Fibroblast of lung (primary cell): Measurements from ENCODE around the gene FGF14. TPM values are rescaled to one million over a fixed set of nuclear protein-coding genes. Genes with fewer than 3 reads are reported as not detected.

Source experiments
- DNase-seq, 2 donors: peaks; one replicate each; pipeline versions ENCODE4 v3.0.0 to v3.0.0-alpha.2; 2010; ENCODE audit warnings: low read depth in 2 of 2
- H2AFZ ChIP-seq: 2 replicates; pipeline ENCODE4 v1.5.1; 2012; ENCODE audit warnings: low read length, control low read depth, inconsistent platforms
- H3K27ac ChIP-seq: 2 replicates; pipeline ENCODE4 v1.5.1; 2011; ENCODE audit warnings: low read length, control low read depth; ENCODE audit not compliant: insufficient read depth
- H3K27me3 ChIP-seq: 2 replicates; pipeline ENCODE4 v1.5.1; 2011; ENCODE audit warnings: mild to moderate bottlenecking, low read length; ENCODE audit not compliant: control insufficient read depth, insufficient read depth
- H3K36me3 ChIP-seq: 2 replicates; pipeline ENCODE4 v1.5.1; 2011; ENCODE audit warnings: low read length; ENCODE audit not compliant: control insufficient read depth, insufficient read depth
- H3K4me1 ChIP-seq: 2 replicates; pipeline ENCODE4 v1.5.1; 2011; ENCODE audit warnings: low read length; ENCODE audit not compliant: control insufficient read depth, insufficient read depth; ENCODE audit errors: extremely low read depth
- H3K4me2 ChIP-seq: 2 replicates; pipeline ENCODE4 v1.5.1; 2011; ENCODE audit warnings: low read length, control low read depth; ENCODE audit not compliant: insufficient read depth; ENCODE audit errors: extremely low read depth
- H3K4me3 ChIP-seq, 4 experiments: fragments of 200-600 bp in 1 of 4; sonication (generic) in 1 of 4; replicated peaks in 1 of 4; 2 replicates each; pipeline ENCODE4 v1.5.1; 2011 to 2016; ENCODE audit warnings: low read length in 4 of 4, low read depth in 3 of 4, mild to moderate bottlenecking in 3 of 4, control low read depth in 2 of 4, inconsistent platforms in 1 of 4, mixed read lengths in 1 of 4; ENCODE audit not compliant: insufficient read depth in 1 of 4; ENCODE audit errors: control extremely low read depth in 1 of 4
- H3K79me2 ChIP-seq: 2 replicates; pipeline ENCODE4 v1.5.1; 2012; ENCODE audit warnings: mild to moderate bottlenecking, low read length, inconsistent platforms; ENCODE audit not compliant: control insufficient read depth, insufficient read depth
- H3K9ac ChIP-seq: 2 replicates; pipeline ENCODE4 v1.5.1; 2011; ENCODE audit warnings: mild to moderate bottlenecking, low read length, control low read depth; ENCODE audit not compliant: insufficient read depth
- H3K9me3 ChIP-seq: 2 replicates; pipeline ENCODE4 v1.5.1; 2012; ENCODE audit warnings: low read depth, low read length; ENCODE audit not compliant: control insufficient read depth, insufficient read depth
- H4K20me1 ChIP-seq: 2 replicates; pipeline ENCODE4 v1.5.1; 2011; ENCODE audit warnings: low read length; ENCODE audit not compliant: control insufficient read depth, insufficient read depth; ENCODE audit errors: extremely low read depth
- CTCF ChIP-seq, 2 donors: IDR thresholded peaks in 1 of 2; conservative IDR thresholded peaks in 1 of 2; 1 replicate in 1 of 2; 2 replicates in 1 of 2; pipeline ENCODE4 v1.5.1; 2011 to 2012; ENCODE audit warnings: low read length in 2 of 2, control low read depth in 1 of 2, inconsistent platforms in 1 of 2, low read depth in 1 of 2, mild to moderate bottlenecking in 1 of 2
- EZH2 ChIP-seq: IDR thresholded peaks from 2 replicates; pipeline ENCODE4 v1.5.1; 2012; ENCODE audit warnings: low read length, control low read depth, mild to moderate bottlenecking; ENCODE audit errors: missing control alignments
- polyA plus RNA-seq, 2 donors: library from polyadenylated mRNA; depleted of rRNA in 1 of 2; stranded (reverse) in 1 of 2; unstranded in 1 of 2; fragments of >200 nt; gene quantifications; 2 replicates each; pipeline ENCODE4 v1.2.1, GENCODE V29; 2011 to 2012; ENCODE audit warnings: missing spikeins in 1 of 2
- total RNA-seq: library from RNA; depleted of rRNA; stranded (reverse); fragments of >200 nt; gene quantifications from 2 replicates; pipeline ENCODE4 v1.2.1, GENCODE V29; 2014

The FGF14 gene
- total and polyA plus RNA-seq, 2 donors (not counting 1 experiment from before 2014, with no cell fraction given) = 0.94 to 7.8 TPM

GRCh38 chr13:102177431-102177830 lies 224.4 kb downstream of the FGF14 start:
- H4K20me1 ChIP-seq = no peaks in the 10 kb centered on the region
- H3K27ac ChIP-seq = no peak overlapping the region

GRCh38 chr13:102176846-102177245 lies 225.0 kb downstream of the FGF14 start:
- no peak overlapping the region for H3K27ac ChIP-seq
- TF ChIP-seq EZH2 (no peak), CTCF (conservative IDR thresholded peaks at IDR 0.05 in 1 of 2, IDR thresholded peaks at IDR 0.05 in 1 of 2; ENCODE audit: low read depth in 1 of 2, low read length in 2 of 2) (no peak)
- no peaks in the 10 kb centered on the region for H3K9me3 ChIP-seq
- H2AFZ ChIP-seq = no peak overlapping the region
- H3K79me2 ChIP-seq = no peaks in the 10 kb centered on the region
- no peaks in the 10 kb centered on the region for H3K27me3 ChIP-seq
- H3K9ac ChIP-seq = no peak overlapping the region
- no peak overlapping the region for H3K4me3 ChIP-seq
- DNase-seq = no peak
- H4K20me1 ChIP-seq = no peaks in the 10 kb centered on the region
- H3K4me1 ChIP-seq = no peaks in the 10 kb centered on the region
- no peak overlapping the region for H3K4me2 ChIP-seq
- no peaks in the 10 kb centered on the region for H3K36me3 ChIP-seq

More at GRCh38 chr13:102177431-102177830, 224.4 kb downstream of the FGF14 start:
- no peak overlapping the region for H3K9ac ChIP-seq
- H3K9me3 ChIP-seq = no peaks in the 10 kb centered on the region
- H3K4me2 ChIP-seq = no peak overlapping the region
- no peaks in the 10 kb centered on the region for H3K27me3 ChIP-seq
- no peaks in the 10 kb centered on the region for H3K4me1 ChIP-seq
- H3K79me2 ChIP-seq = no peaks in the 10 kb centered on the region
- no peaks in the 10 kb centered on the region for H3K36me3 ChIP-seq
- H3K4me3 ChIP-seq = no peak overlapping the region
- no peak overlapping the region for H2AFZ ChIP-seq
- DNase-seq = no peak
- TF ChIP-seq CTCF (conservative IDR thresholded peaks at IDR 0.05 in 1 of 2, IDR thresholded peaks at IDR 0.05 in 1 of 2; ENCODE audit: low read depth in 1 of 2, low read length in 2 of 2) (no peak), EZH2 (no peak)

- H3K79me2 ChIP-seq = no peaks in the 10 kb centered on the region
- H4K20me1 ChIP-seq = no peaks in the 10 kb centered on the region
- no peak overlapping the region for H3K27ac ChIP-seq
- no peak for DNase-seq
- no peak overlapping the region for H3K9ac ChIP-seq
- no peak overlapping the region for H3K4me2 ChIP-seq
- no peaks in the 10 kb centered on the region for H3K27me3 ChIP-seq
- TF ChIP-seq CTCF (conservative IDR thresholded peaks at IDR 0.05 in 1 of 2, IDR thresholded peaks at IDR 0.05 in 1 of 2; ENCODE audit: low read depth in 1 of 2, low read length in 2 of 2) (no peak), EZH2 (no peak)
- no peak overlapping the region for H2AFZ ChIP-seq
- H3K9me3 ChIP-seq = no peaks in the 10 kb centered on the region
- H3K4me3 ChIP-seq = no peak overlapping the region
- no peaks in the 10 kb centered on the region for H3K4me1 ChIP-seq
- no peaks in the 10 kb centered on the region for H3K36me3 ChIP-seq
Observed at GRCh38 chr13:102172406-102172805, 229.4 kb downstream of the FGF14 start.
